Stimulated activated CD8-positive, alpha-beta memory T cell treated with anti-CD3 and anti-CD28 coated beads, Interleukin-15, amount 100 ng/mL, for 4 hours (primary cell): ENCODE measurements around the gene DIP2C.

Source experiments
- DNase-seq, 2 donors: peaks; one replicate each; pipeline ENCODE4 v3.0.0-alpha.2; 2020; ENCODE audit warnings: low read depth in 2 of 2

The DIP2C gene

DNA sequence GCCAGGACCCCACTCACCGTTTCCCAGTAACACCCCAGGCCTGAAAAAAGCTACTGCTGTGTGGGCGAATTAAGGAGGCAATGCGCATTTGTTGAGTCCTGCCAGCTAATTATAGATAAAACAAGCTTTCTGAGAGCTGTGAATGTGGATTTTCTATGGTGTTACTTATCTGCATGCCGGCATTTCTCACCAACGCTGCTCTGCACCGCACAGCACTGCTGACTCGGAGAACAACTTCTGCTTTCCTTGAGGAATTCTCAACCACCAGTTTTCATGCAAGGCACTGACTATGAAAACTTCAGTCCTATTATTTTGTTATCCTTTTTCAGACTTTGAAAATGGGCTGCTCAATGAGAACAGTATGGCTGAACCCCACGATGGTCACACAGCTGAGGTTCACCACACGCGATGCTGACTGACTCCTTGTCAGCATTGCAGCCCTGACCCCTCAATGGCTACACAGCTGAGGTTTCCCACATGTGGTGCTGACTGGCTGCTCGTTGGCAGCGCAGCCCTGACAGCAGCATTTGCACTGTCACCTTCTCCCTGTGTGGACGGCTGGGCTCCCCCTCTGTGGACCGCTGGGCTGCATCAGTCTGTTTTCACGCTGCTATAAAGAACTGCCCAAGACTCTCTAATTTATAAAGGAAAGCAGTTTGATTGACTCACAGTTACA is 190.6 kb downstream of the DIP2C start:
- DNase-seq, result no peak

DNA sequence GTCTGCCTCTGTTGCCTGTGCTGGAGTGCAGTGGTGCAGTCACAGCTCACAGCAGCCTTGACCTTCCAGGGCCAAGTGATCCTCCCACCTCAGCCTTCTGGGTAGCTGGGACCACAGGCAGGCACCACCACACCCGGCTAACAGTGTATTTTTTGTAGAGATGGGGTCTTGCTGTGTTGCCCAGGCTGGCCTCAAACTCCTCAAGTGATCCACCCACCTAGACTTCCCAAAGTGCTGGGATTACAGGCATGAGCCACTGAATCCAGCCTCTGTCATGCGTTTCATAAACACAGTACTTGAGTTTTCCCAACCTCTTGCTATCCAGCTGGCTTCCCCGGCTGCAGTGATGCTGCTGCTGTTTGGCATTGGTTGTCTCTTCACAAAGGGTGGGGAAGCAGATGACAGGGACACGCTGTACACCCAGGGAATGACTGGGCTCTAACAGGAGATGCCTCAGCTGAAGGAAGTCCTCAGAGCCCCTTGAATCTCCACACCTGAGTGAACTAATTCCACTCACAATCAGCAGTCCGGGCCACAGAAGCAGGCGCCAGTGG is 191.5 kb downstream of the DIP2C start:
- no peak for DNase-seq

DNA sequence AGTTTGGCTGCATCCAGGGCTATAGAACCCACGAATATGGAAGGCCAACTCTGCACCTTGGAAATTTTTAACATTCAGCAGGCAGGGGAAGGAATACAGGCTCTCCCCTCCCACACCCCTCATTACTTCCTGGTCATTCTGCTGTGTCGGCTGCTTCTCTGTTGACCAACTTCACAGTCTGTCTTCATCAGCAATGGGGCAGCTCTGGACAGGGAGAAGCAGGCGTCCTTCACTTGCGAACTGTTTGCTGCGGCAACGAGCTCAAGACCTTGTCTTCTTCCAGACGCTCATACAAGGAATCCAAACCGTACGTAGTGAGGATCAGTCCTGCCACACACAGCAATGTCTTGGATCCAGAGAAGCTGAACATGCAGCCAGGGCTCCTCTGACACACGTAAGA is 192.2 kb downstream of the DIP2C start:
- DNase-seq, result no peak

DNA sequence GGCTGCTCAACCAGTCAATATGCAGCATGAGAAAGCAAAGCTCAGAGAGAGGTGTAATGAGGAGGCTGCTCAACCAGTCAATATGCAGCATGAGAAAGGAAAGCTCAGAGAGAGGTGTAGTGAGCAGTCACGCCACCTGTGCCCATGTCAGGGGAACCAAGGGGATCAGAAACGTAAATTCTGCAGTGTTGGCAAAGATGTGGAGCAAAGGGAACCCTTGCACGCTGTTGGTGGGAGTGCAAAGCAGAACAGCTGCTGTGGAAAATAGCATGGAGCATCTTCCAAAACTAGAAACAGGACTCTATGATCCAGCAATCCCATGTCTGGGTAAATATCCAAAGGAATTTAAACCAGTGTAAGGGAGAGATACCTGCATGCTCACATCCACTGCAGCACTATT is 194.9 kb downstream of the DIP2C start:
- DNase-seq, result no peak

DNA sequence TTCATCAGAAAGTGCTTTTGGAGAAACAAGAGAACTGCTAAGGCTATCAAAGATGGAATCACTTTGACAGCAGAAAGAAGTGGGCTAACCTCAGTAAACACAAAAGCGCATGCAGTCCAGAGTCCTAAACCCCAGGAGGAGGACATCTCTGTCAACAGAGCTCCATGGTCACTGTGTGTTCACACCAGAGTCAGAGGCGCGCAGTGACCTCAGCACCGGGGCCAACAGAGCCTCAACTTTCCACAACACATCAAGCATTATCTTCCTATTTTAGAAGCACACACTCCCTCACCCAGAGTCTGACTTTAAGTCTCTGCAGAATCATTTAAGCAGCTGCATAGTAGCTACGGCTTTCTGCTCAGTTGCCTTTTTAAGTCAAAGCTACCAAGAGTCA is 195.3 kb downstream of the DIP2C start:
- no peak for DNase-seq

DNA sequence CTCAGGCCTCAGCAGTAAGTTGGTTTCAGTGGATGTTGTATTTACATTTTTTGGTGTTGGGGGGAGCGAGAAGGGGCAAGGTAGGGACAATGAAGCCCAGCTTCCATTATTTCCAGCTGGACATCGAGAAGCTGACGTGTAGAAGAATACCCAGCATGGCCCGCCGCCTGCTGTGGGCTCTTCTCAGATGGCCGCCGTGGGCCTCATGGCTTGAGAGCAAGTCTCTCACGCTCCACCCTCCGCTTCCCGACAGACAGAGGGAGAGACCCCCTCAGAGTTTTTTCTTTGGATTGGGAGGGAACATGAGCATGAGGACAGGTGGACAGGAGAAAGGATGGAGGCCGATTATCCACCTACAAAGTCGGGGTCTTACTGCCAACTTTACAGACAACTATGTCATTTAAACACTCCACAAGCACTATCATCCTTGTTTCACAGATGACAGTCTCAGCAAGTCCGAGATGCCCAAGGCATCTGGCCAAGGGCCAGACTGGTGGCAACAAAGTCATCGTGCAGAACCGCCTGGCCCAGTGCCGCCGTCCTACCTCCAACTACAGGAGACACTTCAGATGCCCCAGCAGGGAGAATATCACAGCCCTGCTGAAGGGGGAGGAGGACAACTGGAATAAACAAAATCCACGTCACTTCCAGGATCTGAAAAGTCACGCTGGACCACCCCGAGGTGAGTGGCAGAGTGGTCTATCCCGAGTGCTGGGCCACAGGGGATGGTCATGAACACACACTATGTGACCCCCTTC is 195.9 kb downstream of the DIP2C start:
- DNase-seq, result no peak

DNA sequence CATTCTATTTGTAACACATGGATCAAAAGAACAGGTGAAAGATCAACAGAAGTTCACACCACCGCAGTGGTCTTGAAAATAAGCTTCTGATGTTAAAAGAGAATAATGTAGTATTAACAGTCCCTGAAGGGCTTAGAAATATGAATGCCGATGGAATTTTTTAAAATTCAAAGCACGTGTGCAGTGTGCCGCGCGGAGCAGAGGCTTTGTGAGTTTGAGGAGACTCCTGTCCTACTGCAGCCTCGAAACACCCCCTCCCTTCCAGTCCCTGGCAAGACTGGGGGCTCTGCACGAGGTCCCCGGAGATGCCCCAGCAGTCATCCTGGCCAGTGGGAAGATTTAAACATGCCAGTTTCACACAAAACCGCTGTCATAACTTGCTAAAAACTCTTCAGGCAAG is 196.6 kb downstream of the DIP2C start:
- DNase-seq, result no peak

DNA sequence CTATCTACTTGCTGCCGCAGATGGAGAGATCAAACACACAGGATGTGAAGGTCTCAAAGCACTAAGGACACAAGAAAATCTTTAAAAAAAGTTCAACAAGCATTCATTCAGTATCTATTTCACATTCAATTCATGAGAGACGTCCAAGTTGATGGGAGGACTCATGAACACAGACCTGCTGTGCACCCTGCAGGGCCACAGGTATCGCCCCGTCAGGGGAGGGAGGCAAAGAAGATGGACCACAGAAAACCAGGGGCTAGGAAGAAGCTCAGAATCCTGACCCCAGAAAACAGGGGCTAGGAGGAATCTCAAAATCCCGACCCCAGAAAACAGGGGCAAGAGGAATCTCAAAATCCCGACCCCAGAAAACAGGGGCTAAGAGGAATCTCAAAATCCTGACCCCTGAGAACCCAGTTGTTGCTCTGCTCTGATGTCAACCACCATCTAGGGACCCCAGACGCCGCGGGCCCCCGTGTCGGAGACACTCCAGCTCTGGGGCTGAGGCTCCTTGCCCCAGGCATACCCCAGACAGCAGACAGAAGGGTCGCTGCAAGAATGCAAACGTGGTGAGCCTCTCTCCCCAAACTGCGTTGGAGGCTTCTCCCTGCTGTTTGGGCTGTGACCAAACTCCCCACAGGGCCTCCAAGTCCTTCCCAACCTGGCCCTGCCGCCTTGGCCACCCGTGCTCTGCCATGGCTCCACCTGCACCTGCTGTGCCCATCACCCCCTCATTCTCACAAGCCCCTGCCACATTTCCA is 197.6 kb downstream of the DIP2C start:
- DNase-seq, result no peak

DNA sequence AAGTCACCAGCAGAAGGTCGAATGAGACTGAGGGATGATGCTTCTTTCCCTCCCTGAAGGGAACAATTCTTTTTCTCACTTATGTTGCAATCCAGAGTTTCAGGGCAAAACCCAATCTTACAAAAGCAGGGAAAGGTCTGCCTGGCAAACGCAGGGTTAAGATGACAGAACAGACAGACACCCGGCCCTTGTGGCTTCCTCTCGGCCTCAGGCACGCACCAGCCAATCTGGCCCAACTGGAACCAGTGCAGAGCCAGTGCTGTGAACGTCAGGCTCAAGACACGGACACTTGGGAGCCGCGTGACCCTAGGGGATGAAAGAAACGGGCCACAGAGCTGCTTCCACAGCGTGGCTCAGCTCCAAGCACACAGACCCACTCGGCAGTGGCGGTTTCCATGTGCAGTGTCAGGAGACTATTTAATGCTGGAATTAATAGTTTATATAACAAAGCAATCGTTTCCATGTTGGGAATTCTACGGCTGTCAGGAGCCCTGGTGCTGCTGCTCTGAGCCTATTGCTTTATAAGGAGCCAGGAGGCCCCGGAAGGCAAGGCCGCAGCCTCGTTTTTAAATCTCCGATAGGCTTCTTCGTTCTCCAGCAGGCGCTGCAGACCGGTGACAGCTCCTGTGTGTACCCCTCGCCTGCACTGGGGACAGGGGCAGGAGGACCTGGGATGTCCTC is 198.4 kb downstream of the DIP2C start:
- DNase-seq, result no peak

DNA sequence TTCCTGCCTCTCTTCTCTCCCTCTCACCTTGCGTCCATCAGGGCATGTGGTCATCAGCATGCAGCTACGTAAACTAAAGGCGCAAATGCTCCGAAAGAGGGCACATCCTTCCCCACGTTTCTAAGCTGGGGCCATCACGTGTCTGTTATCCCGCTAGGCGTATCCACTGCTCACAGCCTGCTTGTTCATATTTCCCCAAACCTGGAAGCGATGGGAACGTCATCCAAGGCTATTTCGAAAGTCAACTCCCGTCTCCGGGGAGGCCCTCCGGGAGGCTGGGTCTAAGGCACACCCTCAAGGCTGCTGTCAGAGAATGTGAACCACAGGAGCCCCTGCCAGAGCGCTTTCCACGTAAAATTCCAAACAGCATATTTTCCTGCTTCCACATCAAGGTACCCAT is 199.2 kb downstream of the DIP2C start:
- DNase-seq, result no peak

DNA sequence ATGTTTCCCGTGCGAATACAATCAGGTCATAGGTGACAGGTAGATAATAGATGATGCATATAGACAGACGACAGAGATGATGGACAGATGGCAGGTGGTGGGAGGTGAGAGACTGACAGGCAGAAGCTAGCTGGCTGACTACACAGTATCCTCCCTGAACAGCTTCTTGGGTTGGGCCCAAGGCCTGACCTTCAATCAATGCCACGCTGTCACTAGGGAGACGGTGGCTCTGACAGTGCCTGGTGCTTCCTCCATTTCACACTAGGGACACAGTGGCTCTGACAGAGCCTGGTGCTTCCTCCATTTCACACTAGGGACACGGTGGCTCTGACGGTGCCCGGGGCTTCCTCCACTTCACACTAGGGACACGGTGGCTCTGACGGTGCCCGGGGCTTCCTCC is 200.1 kb downstream of the DIP2C start:
- DNase-seq, result no peak

DNA sequence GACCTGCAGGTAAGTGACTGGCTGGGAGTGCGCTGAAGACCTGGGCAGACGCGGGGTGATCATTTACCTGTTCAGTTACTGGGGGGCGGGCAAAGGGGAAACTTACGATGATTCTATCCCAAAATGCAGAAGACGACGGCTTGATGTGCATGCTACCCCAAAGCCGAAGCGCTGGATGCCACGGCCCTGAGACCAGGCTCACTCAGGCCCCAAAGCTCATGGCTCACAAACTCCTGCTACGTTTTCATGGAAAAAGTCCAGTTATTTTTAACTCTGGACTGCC is 200.6 kb downstream of the DIP2C start:
- no peak for DNase-seq

DNA sequence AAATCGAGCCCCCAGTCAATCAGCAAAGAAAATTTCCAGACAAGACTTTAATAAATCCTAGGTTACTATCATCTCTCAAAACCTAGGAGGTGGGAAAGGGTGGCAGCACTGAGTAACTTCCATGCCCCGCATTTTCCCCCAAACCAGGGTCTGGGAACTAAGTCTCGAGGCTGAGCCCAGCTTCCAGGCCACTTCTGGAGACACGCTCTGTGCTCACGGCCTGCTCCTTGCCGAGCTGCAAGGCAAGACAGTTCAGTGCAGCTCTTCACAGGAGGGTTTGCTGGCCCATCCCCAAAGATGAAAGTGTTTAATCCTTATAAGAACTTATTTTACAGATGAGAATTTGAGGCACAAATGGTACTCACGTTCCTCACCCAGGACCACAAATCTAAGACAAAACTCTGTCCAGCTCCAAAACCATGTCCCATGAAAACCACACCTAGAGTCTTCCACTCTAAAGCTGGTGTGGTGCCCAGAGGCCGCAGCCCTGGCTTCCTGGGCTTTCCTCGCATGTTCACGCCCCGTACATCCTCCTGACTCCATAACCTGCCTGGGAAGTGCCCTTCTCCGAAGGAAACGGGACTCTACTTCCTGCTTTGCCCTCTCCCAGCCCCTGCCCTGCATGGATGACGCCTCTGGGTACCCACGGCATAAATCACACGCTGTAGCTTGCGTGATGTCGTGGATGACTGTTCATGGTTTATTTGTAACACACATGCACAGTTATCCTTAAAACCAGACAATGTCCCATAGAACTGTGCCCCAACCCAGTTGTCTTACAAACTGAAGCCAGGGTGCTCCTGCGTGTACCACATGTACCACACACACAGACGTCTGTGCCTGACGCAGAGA is 201.2 kb downstream of the DIP2C start:
- DNase-seq, result no peak

DNA sequence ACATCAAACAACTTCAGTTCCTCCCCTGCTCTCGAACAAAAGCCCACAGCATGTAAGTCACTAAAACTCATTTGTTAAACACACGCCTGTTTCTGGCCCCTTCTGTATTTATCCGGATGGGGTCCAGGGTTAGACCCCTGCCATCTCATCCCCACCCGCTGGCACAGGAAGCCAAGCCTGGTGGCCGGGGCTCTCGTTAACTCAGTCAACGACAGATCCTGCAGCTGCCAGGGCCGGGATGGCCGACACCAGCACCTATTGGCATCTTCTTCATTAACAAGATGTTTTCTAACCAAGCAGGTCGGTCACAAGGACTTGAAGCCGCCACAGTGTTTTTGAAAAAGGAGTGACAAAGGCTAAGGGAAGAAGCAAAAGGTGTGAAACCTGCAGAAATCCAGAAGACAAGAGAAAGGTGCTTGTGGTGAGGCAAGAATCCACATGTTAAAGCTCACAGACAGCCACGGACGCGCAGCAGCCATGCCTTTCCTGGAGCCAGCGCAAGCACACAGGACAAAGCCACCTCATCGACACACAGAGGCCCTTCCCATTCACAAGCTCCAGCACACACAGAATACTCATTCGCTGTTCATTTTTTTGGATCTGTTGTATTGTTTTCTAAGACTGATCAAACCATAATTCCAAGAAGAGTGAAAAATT is 202.7 kb downstream of the DIP2C start:
- DNase-seq, result no peak

DNA sequence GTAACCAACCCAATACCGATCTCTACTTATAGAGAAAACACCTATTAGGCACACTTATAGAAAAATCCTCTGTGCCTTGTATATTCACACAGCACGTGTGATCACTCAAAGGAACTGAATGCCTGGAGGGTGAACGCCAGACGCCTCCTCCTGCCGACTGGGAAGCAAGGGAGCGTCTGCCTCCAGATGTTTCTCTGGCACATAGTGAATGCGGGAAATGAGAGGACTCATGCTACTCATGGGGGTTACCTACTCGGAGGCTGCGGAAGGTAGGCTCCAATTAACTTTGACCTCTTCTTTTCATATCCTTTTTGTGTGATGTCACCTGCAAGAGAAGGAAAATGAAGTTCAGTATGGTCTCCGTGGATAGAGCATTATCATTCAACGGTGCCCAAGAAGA is 203.3 kb downstream of the DIP2C start:
- no peak for DNase-seq

DNA sequence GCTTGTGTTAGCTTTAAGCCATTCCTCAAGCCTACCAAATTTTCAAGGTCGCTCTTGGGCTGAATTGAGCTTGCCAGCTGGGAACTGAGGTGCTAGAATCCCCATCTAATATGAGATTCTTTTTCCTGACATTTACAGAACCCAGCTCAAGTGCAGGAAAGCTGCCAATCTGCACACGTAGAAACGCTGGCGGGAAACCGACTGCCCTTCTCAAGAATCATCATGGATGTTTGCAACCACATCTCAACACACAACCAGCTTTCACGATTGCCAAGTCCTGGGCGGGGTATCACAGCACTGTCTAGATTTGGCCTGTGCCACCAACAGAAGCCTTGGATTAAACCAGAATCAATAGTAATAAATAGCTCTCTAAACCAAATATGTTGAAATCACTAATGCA is 203.7 kb downstream of the DIP2C start:
- DNase-seq, result no peak

DNA sequence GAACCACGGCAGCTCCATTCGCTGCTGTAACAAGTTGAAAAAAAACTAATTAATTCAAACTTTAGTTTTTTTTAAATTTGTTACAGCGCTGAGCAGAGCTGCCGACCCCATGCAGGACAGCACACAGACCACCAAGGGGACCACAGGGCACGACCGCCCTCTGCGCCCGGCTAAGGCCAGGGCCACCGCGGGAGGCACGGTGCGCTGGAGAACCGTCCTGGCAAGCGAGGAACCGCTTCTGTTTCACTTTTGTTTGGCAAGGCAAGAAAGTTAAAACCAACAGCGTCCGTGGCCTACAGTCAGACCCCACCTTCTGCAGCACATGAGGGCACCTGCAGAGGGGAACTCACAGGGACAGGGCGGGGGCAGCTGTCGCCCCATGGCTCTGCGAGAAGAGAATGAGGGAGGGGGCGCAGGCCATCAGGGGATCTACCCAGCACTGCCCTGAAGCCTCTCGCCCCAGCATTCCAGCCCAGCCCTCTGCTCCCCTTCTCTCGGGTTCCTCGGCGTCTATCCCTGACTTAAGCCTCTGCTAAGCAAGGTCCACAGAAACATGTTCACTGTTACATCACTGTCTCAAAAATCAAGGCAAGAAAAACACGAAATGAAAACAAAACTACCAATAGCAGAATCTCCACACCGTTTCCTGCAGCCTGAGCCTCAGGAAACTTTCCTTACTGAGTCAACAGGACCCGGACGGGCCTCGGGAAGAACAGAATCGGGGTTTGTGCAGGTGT is 204.4 kb downstream of the DIP2C start:
- DNase-seq, result no peak

DNA sequence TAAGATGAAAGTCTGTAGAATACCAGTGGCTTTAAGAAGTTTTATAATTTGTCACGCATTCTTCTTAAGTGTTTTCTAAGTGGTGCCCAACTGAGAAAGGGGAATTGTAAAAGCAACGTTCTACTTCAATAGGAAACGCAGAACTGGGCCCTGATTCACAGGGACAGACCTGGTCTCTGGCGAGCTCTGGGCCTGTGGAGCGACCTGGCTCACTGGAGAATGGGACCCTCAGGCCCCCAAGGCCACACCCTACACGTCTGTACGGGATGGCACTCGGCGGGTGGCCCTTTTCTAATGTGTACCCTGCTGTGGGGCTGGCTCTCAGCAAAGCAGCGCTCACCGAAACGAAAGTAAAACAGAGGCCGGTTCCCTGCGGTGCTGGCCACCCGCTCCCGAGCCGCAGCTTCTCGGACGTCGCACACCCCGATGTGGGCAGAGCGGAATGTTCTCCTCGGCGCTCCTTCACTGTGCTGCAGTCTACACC is 205.0 kb downstream of the DIP2C start:
- no peak for DNase-seq

DNA sequence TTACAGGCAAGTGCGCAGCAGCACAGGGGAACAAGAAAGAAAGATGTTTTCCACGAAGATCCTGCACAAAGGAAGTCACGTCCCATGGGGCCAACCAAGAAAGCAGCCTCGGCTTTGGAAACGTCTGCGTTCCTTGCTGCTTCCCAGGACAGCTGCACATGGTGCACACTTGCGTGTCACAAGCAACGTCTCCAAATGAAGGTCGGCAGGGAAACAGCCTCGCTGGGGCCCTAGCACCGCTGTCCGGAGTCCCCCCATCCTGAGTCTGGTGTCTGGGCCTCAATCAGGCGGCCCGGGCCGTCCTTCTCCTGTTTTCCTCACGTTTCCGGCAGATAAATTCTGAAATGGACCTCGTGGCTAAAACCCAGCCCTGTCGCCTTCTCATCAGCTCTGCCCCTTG is 206.2 kb downstream of the DIP2C start:
- DNase-seq, result no peak

DNA sequence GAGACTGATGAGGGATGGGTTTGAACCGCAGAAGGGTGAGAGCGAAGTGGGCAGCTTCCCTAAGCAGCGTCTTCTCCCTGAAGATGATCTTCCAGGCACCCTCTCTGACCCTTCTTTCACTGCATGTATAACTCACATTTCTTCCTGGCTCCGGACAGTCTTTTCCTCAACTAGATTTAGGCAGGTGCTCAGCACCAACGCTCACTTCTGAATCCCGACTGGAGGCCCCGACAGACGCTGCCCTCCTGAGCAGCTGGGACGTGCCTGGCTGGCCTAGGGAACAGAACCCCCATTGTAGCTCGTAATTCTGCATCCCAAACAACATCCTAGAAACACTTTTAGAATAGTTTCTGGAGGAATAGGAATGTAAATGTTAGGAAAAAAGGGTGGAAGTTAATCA is 206.6 kb downstream of the DIP2C start:
- no peak for DNase-seq
